Measurements from ENCODE around the gene FAM163B. TPM values are rescaled to one million over a fixed set of nuclear protein-coding genes. Genes with fewer than 3 reads are reported as not detected.

FAM163B gene
- total and polyA plus RNA-seq, 2 donors, result 0.27 to 2.0 TPM

DNA sequence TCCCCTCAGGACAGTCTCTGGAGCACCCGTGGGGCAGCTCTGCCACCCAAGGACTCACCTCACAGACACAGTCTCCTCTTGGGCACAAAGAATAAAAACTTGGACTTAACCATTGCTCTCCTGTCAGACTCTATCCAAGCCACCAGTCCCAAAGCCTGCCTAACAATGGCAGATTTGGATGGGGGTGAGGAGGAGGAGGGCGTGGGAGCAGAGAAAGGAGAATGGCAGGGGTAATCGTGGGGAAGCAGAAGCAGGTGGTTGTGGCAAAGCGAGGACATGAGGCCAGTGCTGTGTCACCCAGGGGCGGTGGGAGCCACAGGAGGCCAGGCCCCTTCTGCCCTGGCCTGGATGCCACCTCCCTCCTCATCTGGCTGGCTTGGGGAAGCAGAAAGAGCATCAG lies 5.5 kb upstream of the FAM163B start:
- H3K9me3 ChIP-seq (ENCODE audit: control insufficient read depth in 2 of 2, insufficient read depth in 1 of 2, low read length in 1 of 2), result no peaks in the 10 kb centered on the region
- H3K27ac ChIP-seq (ENCODE audit: low read depth in 1 of 2, low read length in 1 of 2), result no peak overlapping the region
- no peak for DNase-seq (ENCODE audit: low read depth in 6 of 9, low spot score in 9 of 9)
- peaks cover 2 to 5% of the 10 kb centered on the region in 2 donors for H3K4me1 ChIP-seq (ENCODE audit: control insufficient read depth in 2 of 2, insufficient read depth in 2 of 2, low read length in 2 of 2)
- WGBS, result 59% methylated on average over 5 of the region's 5 CpGs
- no peaks in the 10 kb centered on the region for H3K36me3 ChIP-seq (ENCODE audit: control insufficient read depth in 2 of 2, insufficient read depth in 2 of 2, low read length in 1 of 2)
- H3K27me3 ChIP-seq (ENCODE audit: control insufficient read depth in 2 of 2, insufficient read depth in 1 of 2, low read length in 1 of 2), result peaks cover 22 to 84% of the 10 kb centered on the region in 2 donors
- no peak overlapping the region for H3K4me3 ChIP-seq (ENCODE audit: low read length in 2 of 2)

DNA sequence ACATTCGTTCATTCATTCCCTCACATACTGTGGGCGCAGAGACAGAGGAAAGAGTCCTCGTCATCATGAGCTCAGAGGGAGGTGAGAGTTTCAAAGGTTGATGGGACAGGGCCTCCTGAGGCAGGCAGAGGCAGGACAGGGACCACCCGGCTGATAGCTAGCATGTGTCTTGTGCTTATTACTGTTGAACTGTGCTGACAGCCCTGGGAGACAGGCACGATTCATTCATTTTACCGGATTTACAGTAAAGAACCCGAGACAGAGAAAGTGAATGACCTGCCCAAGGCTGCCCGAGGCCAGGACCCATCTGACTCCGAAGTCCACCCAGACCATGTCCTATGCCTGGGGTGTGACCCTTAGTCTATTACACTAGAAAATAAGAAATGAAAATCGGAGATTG lies 4.9 kb upstream of the FAM163B start:
- Histone ChIP-seq H3K4me3 (ENCODE audit: low read length in 2 of 2) (no peak overlapping the region), H3K27me3 (ENCODE audit: control insufficient read depth in 2 of 2, insufficient read depth in 1 of 2, low read length in 1 of 2) (peaks cover 27 to 88% of the 10 kb centered on the region in 2 donors), H3K4me1 (ENCODE audit: control insufficient read depth in 2 of 2, insufficient read depth in 2 of 2, low read length in 2 of 2) (peaks cover 0 to 6% of the 10 kb centered on the region in 2 donors), H3K9me3 (ENCODE audit: control insufficient read depth in 2 of 2, insufficient read depth in 1 of 2, low read length in 1 of 2) (no peaks in the 10 kb centered on the region), H3K36me3 (ENCODE audit: control insufficient read depth in 2 of 2, insufficient read depth in 2 of 2, low read length in 1 of 2) (no peaks in the 10 kb centered on the region), H3K27ac (ENCODE audit: low read depth in 1 of 2, low read length in 1 of 2) (no peak overlapping the region)
- 87% methylated on average over 10 of the region's 10 CpGs for WGBS
- no peak for DNase-seq (ENCODE audit: low read depth in 6 of 9, low spot score in 9 of 9)

DNA sequence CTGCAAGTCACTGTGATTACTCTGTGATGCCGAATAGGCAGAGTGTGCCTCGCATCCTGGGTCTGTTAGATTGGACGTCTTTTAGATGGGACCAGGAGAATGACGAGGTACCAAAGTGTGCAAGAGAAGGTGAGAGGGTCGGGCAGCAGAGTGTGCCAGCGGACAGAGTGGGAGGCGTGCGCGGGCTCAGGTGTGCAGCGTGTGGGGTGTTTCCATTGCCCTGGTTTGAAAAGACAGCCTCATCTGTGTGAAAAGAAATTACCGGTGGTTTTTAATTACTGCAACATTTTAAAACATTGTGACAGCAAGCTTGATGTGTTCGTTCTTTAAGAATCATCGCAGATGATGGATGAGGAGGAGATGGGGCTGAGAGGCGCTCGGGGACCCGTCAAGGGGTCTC lies 4.2 kb upstream of the FAM163B start:
- Histone ChIP-seq H3K27me3 (ENCODE audit: control insufficient read depth in 2 of 2, insufficient read depth in 1 of 2, low read length in 1 of 2) (peaks cover 33 to 93% of the 10 kb centered on the region in 2 donors), H3K36me3 (ENCODE audit: control insufficient read depth in 2 of 2, insufficient read depth in 2 of 2, low read length in 1 of 2) (no peaks in the 10 kb centered on the region), H3K27ac (ENCODE audit: low read depth in 1 of 2, low read length in 1 of 2) (no peak overlapping the region), H3K4me1 (ENCODE audit: control insufficient read depth in 2 of 2, insufficient read depth in 2 of 2, low read length in 2 of 2) (peaks cover 0 to 2% of the 10 kb centered on the region in 2 donors), H3K9me3 (ENCODE audit: control insufficient read depth in 2 of 2, insufficient read depth in 1 of 2, low read length in 1 of 2) (no peaks in the 10 kb centered on the region), H3K4me3 (ENCODE audit: low read length in 2 of 2) (no peak overlapping the region)
- 93% methylated on average over 16 of the region's 16 CpGs for WGBS
- DNase-seq (ENCODE audit: low read depth in 6 of 9, low spot score in 9 of 9), result no peak

DNA sequence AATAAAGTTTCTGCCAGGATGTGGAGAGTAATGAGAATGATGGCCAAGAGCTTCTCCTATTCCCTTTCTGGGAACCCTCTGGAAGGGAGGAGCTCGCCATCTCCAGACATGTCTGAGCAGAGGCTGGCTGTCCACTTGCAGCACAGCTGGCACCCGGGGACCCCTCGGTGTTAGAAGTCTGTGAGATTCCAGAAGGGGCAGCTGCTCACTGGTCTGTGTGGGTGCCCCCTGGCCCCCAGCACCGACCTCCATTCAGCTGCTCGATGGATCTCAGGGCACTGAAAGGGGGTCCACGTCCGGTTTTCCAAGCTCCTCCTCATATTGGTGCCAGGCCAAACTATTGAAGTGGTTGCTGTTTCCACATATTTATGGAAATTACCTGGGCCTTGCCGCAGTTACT lies 3.6 kb upstream of the FAM163B start:
- WGBS, result 89% methylated on average over 8 of the region's 8 CpGs
- no peaks in the 10 kb centered on the region for H3K36me3 ChIP-seq (ENCODE audit: control insufficient read depth in 2 of 2, insufficient read depth in 2 of 2, low read length in 1 of 2)
- H3K9me3 ChIP-seq (ENCODE audit: control insufficient read depth in 2 of 2, insufficient read depth in 1 of 2, low read length in 1 of 2), result no peaks in the 10 kb centered on the region
- no peak overlapping the region for H3K4me3 ChIP-seq (ENCODE audit: low read length in 2 of 2)
- no peak overlapping the region for H3K27ac ChIP-seq (ENCODE audit: low read depth in 1 of 2, low read length in 1 of 2)
- peaks cover 40 to 96% of the 10 kb centered on the region in 2 donors for H3K27me3 ChIP-seq (ENCODE audit: control insufficient read depth in 2 of 2, insufficient read depth in 1 of 2, low read length in 1 of 2)
- DNase-seq (ENCODE audit: low read depth in 6 of 9, low spot score in 9 of 9), result no peak
- peaks cover 0 to 6% of the 10 kb centered on the region in 2 donors for H3K4me1 ChIP-seq (ENCODE audit: control insufficient read depth in 2 of 2, insufficient read depth in 2 of 2, low read length in 2 of 2)

DNA sequence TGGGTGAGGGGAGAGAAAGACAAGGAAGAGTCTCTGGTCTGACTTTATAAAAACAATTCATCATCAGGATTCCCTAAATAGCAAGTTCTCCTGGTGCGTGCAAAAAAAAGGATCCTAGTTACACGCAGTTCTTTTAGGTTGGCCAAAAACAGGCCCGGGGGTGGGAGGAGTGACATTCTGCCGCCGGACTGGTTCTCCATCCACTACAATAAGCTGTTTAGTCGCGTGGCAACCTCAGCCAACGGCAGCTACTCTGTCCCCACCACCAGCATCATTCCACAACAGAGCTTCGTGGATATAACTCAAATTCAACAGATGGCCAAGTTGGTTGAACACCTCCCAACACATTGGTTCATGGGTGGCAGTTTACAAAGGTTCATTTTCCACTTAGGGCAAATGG lies 2.9 kb upstream of the FAM163B start:
- no peak for DNase-seq (ENCODE audit: low read depth in 6 of 9, low spot score in 9 of 9)
- no peaks in the 10 kb centered on the region for H3K9me3 ChIP-seq (ENCODE audit: control insufficient read depth in 2 of 2, insufficient read depth in 1 of 2, low read length in 1 of 2)
- no peak overlapping the region for H3K4me3 ChIP-seq (ENCODE audit: low read length in 2 of 2)
- H3K27me3 ChIP-seq (ENCODE audit: control insufficient read depth in 2 of 2, insufficient read depth in 1 of 2, low read length in 1 of 2), result peaks cover 42 to 96% of the 10 kb centered on the region in 2 donors
- H3K27ac ChIP-seq (ENCODE audit: low read depth in 1 of 2, low read length in 1 of 2), result no peak overlapping the region
- peaks cover 0 to 14% of the 10 kb centered on the region in 2 donors for H3K4me1 ChIP-seq (ENCODE audit: control insufficient read depth in 2 of 2, insufficient read depth in 2 of 2, low read length in 2 of 2)
- 89% methylated on average over 9 of the region's 9 CpGs for WGBS
- H3K36me3 ChIP-seq (ENCODE audit: control insufficient read depth in 2 of 2, insufficient read depth in 2 of 2, low read length in 1 of 2), result no peaks in the 10 kb centered on the region

DNA sequence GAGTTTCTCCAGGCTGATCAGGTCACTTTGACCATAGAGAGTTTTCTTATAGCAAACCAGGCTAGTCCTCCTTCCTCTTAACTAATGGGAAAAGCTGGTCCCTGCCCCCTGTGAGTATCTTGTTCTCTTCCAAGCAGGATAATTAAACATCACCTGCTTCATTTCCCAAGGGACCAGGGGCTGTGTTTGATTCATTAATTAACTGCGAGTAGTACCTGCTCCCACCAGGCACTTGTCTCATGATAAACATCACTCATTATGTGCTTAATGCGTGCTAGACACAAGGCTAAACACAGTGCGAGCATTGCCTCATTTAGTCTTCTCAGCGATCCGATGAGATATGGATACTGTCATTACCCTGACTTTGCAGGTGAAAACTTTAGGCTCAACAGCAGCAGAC lies 1.7 kb upstream of the FAM163B start:
- Histone ChIP-seq H3K27me3 (ENCODE audit: control insufficient read depth in 2 of 2, insufficient read depth in 1 of 2, low read length in 1 of 2) (peaks cover 42 to 96% of the 10 kb centered on the region in 2 donors), H3K4me1 (ENCODE audit: control insufficient read depth in 2 of 2, insufficient read depth in 2 of 2, low read length in 2 of 2) (peaks cover 0 to 14% of the 10 kb centered on the region in 2 donors), H3K4me3 (ENCODE audit: low read length in 2 of 2) (no peak overlapping the region), H3K9me3 (ENCODE audit: control insufficient read depth in 2 of 2, insufficient read depth in 1 of 2, low read length in 1 of 2) (no peaks in the 10 kb centered on the region), H3K36me3 (ENCODE audit: control insufficient read depth in 2 of 2, insufficient read depth in 2 of 2, low read length in 1 of 2) (no peaks in the 10 kb centered on the region), H3K27ac (ENCODE audit: low read depth in 1 of 2, low read length in 1 of 2) (no peak overlapping the region)
- 94% methylated on average over 5 of the region's 5 CpGs for WGBS
- DNase-seq (ENCODE audit: low read depth in 6 of 9, low spot score in 9 of 9), result no peak

DNA sequence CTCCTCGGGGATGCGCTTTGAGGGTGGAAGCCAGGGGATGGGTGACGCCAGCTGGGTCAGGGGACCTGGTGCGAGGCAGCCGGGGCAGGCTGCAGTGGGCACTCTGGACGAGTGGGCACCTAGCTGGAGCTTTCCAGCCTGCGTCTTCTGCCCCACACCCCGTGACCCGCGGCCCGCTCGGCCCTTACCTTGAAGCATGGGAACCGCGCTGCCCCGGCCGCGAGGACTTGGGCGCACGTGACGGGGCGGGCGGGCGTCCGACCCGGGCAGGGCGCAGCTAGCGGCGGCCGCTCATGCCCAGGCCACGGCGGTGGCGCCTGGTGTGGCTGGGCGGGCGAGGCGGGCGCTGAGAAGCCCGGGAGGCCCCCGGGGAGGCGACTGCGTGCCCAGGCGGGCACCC lies 300 bp downstream of the FAM163B start:
- no peak overlapping the region for H3K27ac ChIP-seq (ENCODE audit: low read depth in 1 of 2, low read length in 1 of 2)
- no peaks in the 10 kb centered on the region for H3K36me3 ChIP-seq (ENCODE audit: control insufficient read depth in 2 of 2, insufficient read depth in 2 of 2, low read length in 1 of 2)
- H3K4me1 ChIP-seq (ENCODE audit: control insufficient read depth in 2 of 2, insufficient read depth in 2 of 2, low read length in 2 of 2), result peaks cover 6 to 31% of the 10 kb centered on the region in 2 donors
- WGBS, result 16% methylated on average over 41 of the region's 41 CpGs
- H3K27me3 ChIP-seq (ENCODE audit: control insufficient read depth in 2 of 2, insufficient read depth in 1 of 2, low read length in 1 of 2), result peaks cover 40 to 88% of the 10 kb centered on the region in 2 donors
- H3K9me3 ChIP-seq (ENCODE audit: control insufficient read depth in 2 of 2, insufficient read depth in 1 of 2, low read length in 1 of 2), result no peaks in the 10 kb centered on the region
- peak overlapping the region in 1 of 2 donors; percentile 13 for H3K4me3 ChIP-seq (ENCODE audit: low read length in 2 of 2)
- DNase-seq (ENCODE audit: low read depth in 6 of 9, low spot score in 9 of 9), result no peak

DNA sequence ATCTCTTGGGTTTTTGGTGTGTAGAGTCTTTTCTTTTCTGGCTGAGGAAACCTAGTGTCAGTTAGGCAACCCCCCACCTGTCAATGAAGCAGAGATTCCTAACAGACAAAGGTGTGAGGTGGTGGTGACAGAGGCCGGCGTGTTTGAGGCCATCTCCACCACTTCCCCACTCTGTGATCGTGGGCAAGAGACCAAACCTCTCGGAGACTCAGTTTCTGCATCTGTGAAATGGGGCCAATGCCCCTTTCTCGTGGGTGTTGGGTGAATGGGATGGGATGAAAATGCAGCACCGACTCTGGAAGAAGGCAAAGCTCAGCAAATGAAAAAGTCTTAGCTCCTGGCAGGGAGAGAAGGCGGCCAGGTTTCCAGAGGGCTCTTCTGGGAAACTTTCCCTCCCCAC lies 807 bp downstream of the FAM163B start:
- H3K27me3 ChIP-seq (ENCODE audit: control insufficient read depth in 2 of 2, insufficient read depth in 1 of 2, low read length in 1 of 2), result peaks cover 40 to 83% of the 10 kb centered on the region in 2 donors
- no peak for DNase-seq (ENCODE audit: low read depth in 6 of 9, low spot score in 9 of 9)

DNA sequence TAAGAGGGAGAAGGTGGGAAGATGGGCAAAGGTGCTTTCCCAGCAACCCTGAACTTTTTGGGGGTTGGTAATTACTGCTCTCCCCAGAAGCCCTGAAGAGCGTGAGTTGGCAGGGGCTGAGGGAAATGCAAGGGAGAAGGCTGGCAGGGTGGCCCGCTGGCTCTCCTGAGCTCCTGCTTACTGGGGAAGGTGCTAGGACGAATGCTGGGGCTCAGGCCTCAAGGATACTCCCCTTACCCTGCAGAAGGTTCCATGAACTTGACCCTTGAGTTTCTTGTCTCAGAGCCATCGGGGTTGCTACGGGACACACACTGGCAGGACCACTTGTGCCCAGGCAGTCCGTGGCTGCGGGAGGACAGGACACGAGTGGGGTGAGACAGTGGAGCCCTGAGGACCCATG lies 1.2 kb downstream of the FAM163B start:
- no peak for DNase-seq (ENCODE audit: low read depth in 6 of 9, low spot score in 9 of 9)
- Histone ChIP-seq H3K27ac (ENCODE audit: low read depth in 1 of 2, low read length in 1 of 2) (no peak overlapping the region), H3K4me3 (ENCODE audit: low read length in 2 of 2) (no peak overlapping the region), H3K36me3 (ENCODE audit: control insufficient read depth in 2 of 2, insufficient read depth in 2 of 2, low read length in 1 of 2) (no peaks in the 10 kb centered on the region), H3K9me3 (ENCODE audit: control insufficient read depth in 2 of 2, insufficient read depth in 1 of 2, low read length in 1 of 2) (no peaks in the 10 kb centered on the region), H3K27me3 (ENCODE audit: control insufficient read depth in 2 of 2, insufficient read depth in 1 of 2, low read length in 1 of 2) (peaks cover 40 to 79% of the 10 kb centered on the region in 2 donors), H3K4me1 (ENCODE audit: control insufficient read depth in 2 of 2, insufficient read depth in 2 of 2, low read length in 2 of 2) (peaks cover 10 to 40% of the 10 kb centered on the region in 2 donors)
- 88% methylated on average over 8 of the region's 8 CpGs for WGBS

More for the DNA sequence above, 807 bp downstream of the FAM163B start:
- Histone ChIP-seq H3K9me3 (ENCODE audit: control insufficient read depth in 2 of 2, insufficient read depth in 1 of 2, low read length in 1 of 2) (no peaks in the 10 kb centered on the region), H3K36me3 (ENCODE audit: control insufficient read depth in 2 of 2, insufficient read depth in 2 of 2, low read length in 1 of 2) (no peaks in the 10 kb centered on the region), H3K27ac (ENCODE audit: low read depth in 1 of 2, low read length in 1 of 2) (no peak overlapping the region), H3K4me3 (ENCODE audit: low read length in 2 of 2) (no peak overlapping the region), H3K4me1 (ENCODE audit: control insufficient read depth in 2 of 2, insufficient read depth in 2 of 2, low read length in 2 of 2) (peaks cover 7 to 35% of the 10 kb centered on the region in 2 donors)
- WGBS, result 85% methylated on average over 7 of the region's 7 CpGs

DNA sequence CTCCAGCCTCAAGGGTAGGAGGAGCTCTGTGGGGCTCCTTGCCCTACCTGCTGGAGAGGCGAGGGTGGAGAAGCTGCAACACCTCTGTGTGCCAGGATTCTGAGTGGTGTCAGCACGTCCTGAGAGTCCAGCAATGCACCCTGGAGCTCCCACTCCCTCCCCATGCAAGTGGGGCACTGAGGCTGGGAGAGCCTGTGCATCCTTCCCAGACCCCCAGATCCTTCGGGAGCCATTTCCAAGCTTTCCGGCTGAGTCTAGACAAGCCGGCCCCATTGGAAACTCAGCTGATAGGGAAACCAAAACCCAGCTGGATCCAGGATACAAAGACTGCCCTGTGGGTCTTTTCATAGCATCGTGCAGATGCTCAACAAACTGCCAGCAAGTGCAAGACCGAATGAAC lies 1.8 kb downstream of the FAM163B start:
- Histone ChIP-seq H3K9me3 (ENCODE audit: control insufficient read depth in 2 of 2, insufficient read depth in 1 of 2, low read length in 1 of 2) (no peaks in the 10 kb centered on the region), H3K27ac (ENCODE audit: low read depth in 1 of 2, low read length in 1 of 2) (no peak overlapping the region), H3K4me3 (ENCODE audit: low read length in 2 of 2) (no peak overlapping the region), H3K4me1 (ENCODE audit: control insufficient read depth in 2 of 2, insufficient read depth in 2 of 2, low read length in 2 of 2) (peaks cover 12 to 44% of the 10 kb centered on the region in 2 donors), H3K27me3 (ENCODE audit: control insufficient read depth in 2 of 2, insufficient read depth in 1 of 2, low read length in 1 of 2) (peaks cover 36 to 73% of the 10 kb centered on the region in 2 donors), H3K36me3 (ENCODE audit: control insufficient read depth in 2 of 2, insufficient read depth in 2 of 2, low read length in 1 of 2) (no peaks in the 10 kb centered on the region)
- 70% methylated on average over 7 of the region's 7 CpGs for WGBS
- DNase-seq (ENCODE audit: low read depth in 6 of 9, low spot score in 9 of 9), result no peak
